ENCODE data around the gene IFNA14. TPM values are rescaled to one million over a fixed set of nuclear protein-coding genes. Genes with fewer than 3 reads are reported as not detected.

Gene IFNA14
- polyA plus RNA-seq: not detected
- long read RNA-seq, donor 1: 0 reads
- long read RNA-seq, donor 2: 0 reads
- long read RNA-seq, donor 3: 0 reads
- long read RNA-seq, donor 4: 0 reads
- long read RNA-seq, donor 5: 0 reads
- long read RNA-seq, donor 6: 0 reads
- long read RNA-seq, donor 7: 0 reads
- long read RNA-seq, donor 8: 0 reads
- long read RNA-seq, donor 9: 0 reads
- long read RNA-seq, donor 10: 0 reads

DNA sequence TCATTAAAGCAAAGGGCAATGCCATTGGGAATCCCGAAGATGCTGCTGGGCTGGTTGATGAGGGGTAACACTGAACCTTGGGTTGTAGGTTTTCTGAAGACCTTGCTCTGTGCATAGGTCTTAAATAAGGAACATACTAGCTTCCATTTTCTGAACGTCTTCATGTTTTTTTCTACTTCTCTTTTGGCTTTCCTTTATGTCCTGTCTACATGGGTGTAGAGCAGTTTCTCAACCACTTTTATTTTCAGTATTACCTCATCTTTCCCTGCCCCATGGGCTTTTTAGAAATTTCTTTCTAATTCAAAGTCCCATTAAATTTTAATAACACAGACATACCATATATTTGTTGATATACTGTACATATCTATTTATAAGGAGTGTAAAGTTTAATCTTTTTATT, at the start of gene IFNA14:
IFNA14 (minus strand) TSS at position 95 of the 400 bp plus-strand sequence; CDS start at position 25, 70 bp downstream.
- DNase-seq (no peak), FAIRE-seq (no peak)
- H3K27ac ChIP-seq (ENCODE audit: low read depth in 1 of 3, low read length in 2 of 3): no peak within 1 kb of the TSS
- 62 to 74% (median 71%) methylated on average over 2 of the region's 2 CpGs for WGBS, 3 donors
- no peaks in the 10 kb centered on the region for H3K4me1 ChIP-seq (ENCODE audit: control insufficient read depth in 3 of 3, insufficient read depth in 2 of 3, low read depth in 1 of 3, low read length in 2 of 3)
- H3K9me3 ChIP-seq (ENCODE audit: control insufficient read depth in 2 of 2, insufficient read depth in 1 of 2, low read depth in 1 of 2, low read length in 1 of 2): no peaks in the 10 kb centered on the region
- H3K27me3 ChIP-seq (ENCODE audit: control insufficient read depth in 3 of 3, insufficient read depth in 3 of 3, low read length in 3 of 3): no peaks in the 10 kb centered on the region
- no peaks in the 10 kb centered on the region for H3K36me3 ChIP-seq (ENCODE audit: control insufficient read depth in 3 of 3, insufficient read depth in 2 of 3, low read depth in 1 of 3, low read length in 3 of 3)
- no peak within 1 kb of the TSS for H3K4me3 ChIP-seq (ENCODE audit: low read depth in 1 of 3, low read length in 3 of 3)

DNA sequence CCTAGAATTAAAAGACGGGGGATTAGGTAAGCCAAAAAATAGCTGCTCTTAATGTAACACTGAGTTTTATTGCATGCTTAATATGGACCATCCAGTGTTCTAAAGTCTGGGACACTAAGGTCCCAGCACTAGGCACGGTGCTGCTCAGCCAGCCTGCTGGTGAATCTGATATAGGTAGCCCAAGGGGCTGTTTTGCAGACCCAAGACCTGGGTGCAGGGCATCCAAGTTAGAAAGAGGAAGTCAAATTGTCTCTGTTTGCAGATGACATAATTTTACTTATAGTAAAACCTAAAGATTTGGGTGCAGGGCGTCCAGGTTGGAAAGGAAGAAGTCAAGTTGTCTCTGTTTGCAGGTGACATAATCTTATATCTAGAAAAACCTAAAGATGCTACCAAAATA, 47.5 kb upstream of the IFNA14 start:
- no peak overlapping the region for H3K27ac ChIP-seq (ENCODE audit: low read depth in 1 of 3, low read length in 2 of 3)
- peaks cover 0 to 2% (median 0%) of the 10 kb centered on the region in 3 donors for H3K27me3 ChIP-seq (ENCODE audit: control insufficient read depth in 3 of 3, insufficient read depth in 3 of 3, low read length in 3 of 3)
- H3K4me1 ChIP-seq (ENCODE audit: control insufficient read depth in 3 of 3, insufficient read depth in 2 of 3, low read depth in 1 of 3, low read length in 2 of 3): no peaks in the 10 kb centered on the region
- no peaks in the 10 kb centered on the region for H3K36me3 ChIP-seq (ENCODE audit: control insufficient read depth in 3 of 3, insufficient read depth in 2 of 3, low read depth in 1 of 3, low read length in 3 of 3)
- DNase-seq (no peak), FAIRE-seq (no peak)
- no peaks in the 10 kb centered on the region for H3K9me3 ChIP-seq (ENCODE audit: control insufficient read depth in 2 of 2, insufficient read depth in 1 of 2, low read depth in 1 of 2, low read length in 1 of 2)
- H3K4me3 ChIP-seq (ENCODE audit: low read depth in 1 of 3, low read length in 3 of 3): no peak overlapping the region
- WGBS, 3 donors: 76 to 90% (median 77%) methylated on average over 3 of the region's 3 CpGs

DNA sequence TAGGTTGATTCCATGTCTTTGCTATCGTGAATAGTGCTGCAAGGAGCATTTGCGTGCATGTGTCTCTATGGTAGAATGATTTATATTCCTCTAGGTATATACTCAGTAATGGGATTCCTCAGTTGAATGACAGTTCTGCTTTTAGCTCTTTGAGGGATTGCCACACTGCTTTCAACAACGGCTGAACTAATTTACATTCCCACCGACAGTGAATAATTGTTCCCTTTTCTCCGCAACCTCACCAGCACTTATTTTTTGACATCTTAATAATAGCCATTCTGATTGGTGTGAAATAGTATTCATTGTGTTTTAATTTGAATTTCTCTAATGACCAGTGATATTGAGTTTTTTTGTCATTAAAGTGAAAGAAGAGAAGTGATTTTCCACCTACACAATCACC, 46.9 kb upstream of the IFNA14 start:
- H3K9me3 ChIP-seq (ENCODE audit: control insufficient read depth in 2 of 2, insufficient read depth in 1 of 2, low read depth in 1 of 2, low read length in 1 of 2): no peaks in the 10 kb centered on the region
- H3K27ac ChIP-seq (ENCODE audit: low read depth in 1 of 3, low read length in 2 of 3): no peak overlapping the region
- H3K4me1 ChIP-seq (ENCODE audit: control insufficient read depth in 3 of 3, insufficient read depth in 2 of 3, low read depth in 1 of 3, low read length in 2 of 3): no peaks in the 10 kb centered on the region
- H3K36me3 ChIP-seq (ENCODE audit: control insufficient read depth in 3 of 3, insufficient read depth in 2 of 3, low read depth in 1 of 3, low read length in 3 of 3): no peaks in the 10 kb centered on the region
- H3K4me3 ChIP-seq (ENCODE audit: low read depth in 1 of 3, low read length in 3 of 3): no peak overlapping the region
- DNase-seq (no peak), FAIRE-seq (no peak)
- H3K27me3 ChIP-seq (ENCODE audit: control insufficient read depth in 3 of 3, insufficient read depth in 3 of 3, low read length in 3 of 3): peaks cover 0 to 2% (median 0%) of the 10 kb centered on the region in 3 donors
- 76 to 93% (median 88%) methylated on average over 5 of the region's 5 CpGs for WGBS, 3 donors

- H3K36me3 ChIP-seq (ENCODE audit: control insufficient read depth in 3 of 3, insufficient read depth in 2 of 3, low read depth in 1 of 3, low read length in 3 of 3): no peaks in the 10 kb centered on the region
- H3K27me3 ChIP-seq (ENCODE audit: control insufficient read depth in 3 of 3, insufficient read depth in 3 of 3, low read length in 3 of 3): peaks cover 0 to 2% (median 0%) of the 10 kb centered on the region in 3 donors
- H3K27ac ChIP-seq (ENCODE audit: low read depth in 1 of 3, low read length in 2 of 3): no peak overlapping the region
- WGBS, 3 donors: 86 to 95% (median 89%) methylated on average over 5 of the region's 5 CpGs
- no peak overlapping the region for H3K4me3 ChIP-seq (ENCODE audit: low read depth in 1 of 3, low read length in 3 of 3)
- DNase-seq (no peak), FAIRE-seq (no peak)
- no peaks in the 10 kb centered on the region for H3K9me3 ChIP-seq (ENCODE audit: control insufficient read depth in 2 of 2, insufficient read depth in 1 of 2, low read depth in 1 of 2, low read length in 1 of 2)
- no peaks in the 10 kb centered on the region for H3K4me1 ChIP-seq (ENCODE audit: control insufficient read depth in 3 of 3, insufficient read depth in 2 of 3, low read depth in 1 of 3, low read length in 2 of 3)
Measured at GRCh38 chr9:21286099-21286498, 46.3 kb upstream of the IFNA14 start.

GRCh38 chr9:21281275-21281674, 41.5 kb upstream of the IFNA14 start:
- no peaks in the 10 kb centered on the region for H3K9me3 ChIP-seq (ENCODE audit: control insufficient read depth in 2 of 2, insufficient read depth in 1 of 2, low read depth in 1 of 2, low read length in 1 of 2)
- H3K27me3 ChIP-seq (ENCODE audit: control insufficient read depth in 3 of 3, insufficient read depth in 3 of 3, low read length in 3 of 3): no peaks in the 10 kb centered on the region
- 61 to 87% (median 81%) methylated on average over 2 of the region's 2 CpGs for WGBS, 3 donors
- H3K4me1 ChIP-seq (ENCODE audit: control insufficient read depth in 3 of 3, insufficient read depth in 2 of 3, low read depth in 1 of 3, low read length in 2 of 3): no peaks in the 10 kb centered on the region
- H3K36me3 ChIP-seq (ENCODE audit: control insufficient read depth in 3 of 3, insufficient read depth in 2 of 3, low read depth in 1 of 3, low read length in 3 of 3): no peaks in the 10 kb centered on the region
- DNase-seq (no peak), FAIRE-seq (no peak)
- H3K27ac ChIP-seq (ENCODE audit: low read depth in 1 of 3, low read length in 2 of 3): no peak overlapping the region
- no peak overlapping the region for H3K4me3 ChIP-seq (ENCODE audit: low read depth in 1 of 3, low read length in 3 of 3)

DNA sequence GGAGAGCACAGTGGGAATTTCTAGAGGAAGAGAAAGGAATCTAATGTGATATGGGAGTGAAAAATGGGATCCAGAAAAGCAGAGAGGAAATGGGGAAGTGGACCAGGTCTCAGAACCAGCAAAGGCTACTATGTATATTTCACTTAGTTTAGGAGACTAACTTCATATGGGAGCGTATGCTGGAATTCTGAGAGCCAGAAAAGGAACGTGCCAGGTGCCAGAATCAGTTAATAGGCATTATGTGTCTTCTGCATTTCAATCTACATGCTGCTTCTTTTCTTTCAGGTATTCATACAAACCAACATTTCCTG, 28.5 kb upstream of the IFNA14 start:
- no peaks in the 10 kb centered on the region for H3K9me3 ChIP-seq (ENCODE audit: control insufficient read depth in 2 of 2, insufficient read depth in 1 of 2, low read depth in 1 of 2, low read length in 1 of 2)
- H3K36me3 ChIP-seq (ENCODE audit: control insufficient read depth in 3 of 3, insufficient read depth in 2 of 3, low read depth in 1 of 3, low read length in 3 of 3): no peaks in the 10 kb centered on the region
- H3K27me3 ChIP-seq (ENCODE audit: control insufficient read depth in 3 of 3, insufficient read depth in 3 of 3, low read length in 3 of 3): no peaks in the 10 kb centered on the region
- WGBS, 3 donors: 52 to 60% (median 60%) methylated on average over 2 of the region's 2 CpGs
- H3K4me3 ChIP-seq (ENCODE audit: low read depth in 1 of 3, low read length in 3 of 3): no peak overlapping the region
- no peak overlapping the region for H3K27ac ChIP-seq (ENCODE audit: low read depth in 1 of 3, low read length in 2 of 3)
- no peaks in the 10 kb centered on the region for H3K4me1 ChIP-seq (ENCODE audit: control insufficient read depth in 3 of 3, insufficient read depth in 2 of 3, low read depth in 1 of 3, low read length in 2 of 3)
- DNase-seq (no peak), FAIRE-seq (no peak)

DNA sequence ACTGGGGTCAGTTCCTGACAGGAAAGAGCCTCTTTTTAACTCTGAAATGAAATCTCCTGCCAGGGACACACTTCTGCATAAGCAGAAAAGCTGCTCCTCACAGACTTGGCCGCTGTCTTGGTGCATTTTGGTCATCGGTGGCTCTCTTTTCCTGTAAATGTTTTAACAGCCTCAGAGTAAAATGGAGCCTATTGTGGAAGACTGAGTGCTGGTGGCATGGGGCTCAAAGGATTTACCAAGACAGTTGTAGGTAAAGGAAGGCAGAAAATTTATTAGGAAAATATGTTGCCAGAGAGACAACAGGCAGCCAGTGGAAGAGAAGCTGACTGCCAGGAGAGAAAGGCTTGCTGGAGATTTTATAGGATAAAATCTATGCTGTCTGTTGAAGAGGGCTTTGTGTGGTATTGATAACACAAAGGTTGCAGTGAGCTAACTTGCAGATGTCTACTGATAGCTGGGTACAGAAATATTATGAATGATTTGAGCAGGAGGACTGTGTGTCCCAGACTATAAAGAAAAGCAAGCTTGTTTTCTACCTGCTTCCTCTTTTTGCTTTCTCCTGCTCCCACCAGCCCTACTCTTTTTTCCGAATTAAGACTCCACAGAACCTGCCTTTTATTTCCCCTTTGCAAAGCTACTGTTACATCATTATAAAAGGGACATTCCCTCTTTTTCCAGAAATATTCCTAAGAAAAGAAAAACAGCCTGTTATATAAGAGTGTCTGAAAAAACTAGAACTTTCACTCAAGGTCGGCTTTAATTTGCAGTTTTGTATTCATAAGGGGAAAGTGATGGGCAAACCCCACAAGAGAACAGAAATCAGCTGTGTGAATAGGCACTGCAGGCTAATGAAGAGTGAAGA, 27.9 kb upstream of the IFNA14 start:
- no peak overlapping the region for H3K4me3 ChIP-seq (ENCODE audit: low read depth in 1 of 3, low read length in 3 of 3)
- no peak overlapping the region for H3K27ac ChIP-seq (ENCODE audit: low read depth in 1 of 3, low read length in 2 of 3)
- DNase-seq (no peak), FAIRE-seq (no peak)
- no peaks in the 10 kb centered on the region for H3K4me1 ChIP-seq (ENCODE audit: control insufficient read depth in 3 of 3, insufficient read depth in 2 of 3, low read depth in 1 of 3, low read length in 2 of 3)
- no peaks in the 10 kb centered on the region for H3K36me3 ChIP-seq (ENCODE audit: control insufficient read depth in 3 of 3, insufficient read depth in 2 of 3, low read depth in 1 of 3, low read length in 3 of 3)
- WGBS, 3 donors: 49 to 69% (median 53%) methylated on average over 4 of the region's 4 CpGs
- H3K27me3 ChIP-seq (ENCODE audit: control insufficient read depth in 3 of 3, insufficient read depth in 3 of 3, low read length in 3 of 3): peaks cover 0 to under 1% (median 0%) of the 10 kb centered on the region in 3 donors
- H3K9me3 ChIP-seq (ENCODE audit: control insufficient read depth in 2 of 2, insufficient read depth in 1 of 2, low read depth in 1 of 2, low read length in 1 of 2): no peaks in the 10 kb centered on the region

DNA sequence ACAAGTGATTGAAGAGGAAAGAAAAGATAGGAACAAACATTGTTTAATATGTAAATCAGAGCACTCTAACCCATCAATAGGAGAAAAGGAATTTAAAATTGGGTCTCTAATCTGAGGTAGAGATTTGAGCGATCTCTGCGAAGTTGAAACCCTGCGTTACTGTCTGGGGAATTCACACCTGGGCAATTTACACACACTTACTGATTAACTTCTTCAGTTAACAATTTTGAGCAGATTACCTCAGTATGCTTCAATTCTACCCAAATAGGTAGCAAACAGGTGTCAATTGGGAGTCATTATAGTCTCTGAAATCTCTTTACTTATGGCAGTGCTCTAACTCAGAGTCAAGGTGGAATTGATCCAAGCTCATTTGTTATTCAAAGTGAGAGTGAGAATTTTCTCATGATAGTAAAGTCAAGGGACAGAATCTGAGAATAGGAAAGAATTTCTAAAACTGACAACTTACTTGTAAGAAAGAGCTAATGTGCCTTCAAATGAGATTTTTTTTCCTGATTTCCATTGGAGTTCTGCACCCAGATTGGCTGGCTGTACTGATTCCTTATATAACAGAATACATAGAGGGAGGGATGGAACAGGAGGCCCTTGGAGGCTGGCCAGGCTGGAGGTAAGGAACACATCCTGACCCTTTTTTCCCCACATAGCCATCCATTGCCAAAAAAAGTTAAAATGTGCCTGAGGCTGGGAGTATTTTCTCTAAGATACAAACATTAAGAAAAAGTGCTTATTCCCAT, 27.1 kb upstream of the IFNA14 start:
- Histone ChIP-seq H3K9me3 (ENCODE audit: control insufficient read depth in 2 of 2, insufficient read depth in 1 of 2, low read depth in 1 of 2, low read length in 1 of 2) (no peaks in the 10 kb centered on the region), H3K27ac (ENCODE audit: low read depth in 1 of 3, low read length in 2 of 3) (no peak overlapping the region), H3K36me3 (ENCODE audit: control insufficient read depth in 3 of 3, insufficient read depth in 2 of 3, low read depth in 1 of 3, low read length in 3 of 3) (no peaks in the 10 kb centered on the region), H3K27me3 (ENCODE audit: control insufficient read depth in 3 of 3, insufficient read depth in 3 of 3, low read length in 3 of 3) (peaks cover 0 to 2% (median 0%) of the 10 kb centered on the region in 3 donors), H3K4me1 (ENCODE audit: control insufficient read depth in 3 of 3, insufficient read depth in 2 of 3, low read depth in 1 of 3, low read length in 2 of 3) (no peaks in the 10 kb centered on the region), H3K4me3 (ENCODE audit: low read depth in 1 of 3, low read length in 3 of 3) (no peak overlapping the region)
- no peak for DNase-seq
- FAIRE-seq: no peak
- 49 to 74% (median 70%) methylated on average over 3 of the region's 3 CpGs for WGBS, 3 donors
